HepG2 (cell line): Measurements from ENCODE around the gene FABP1. TPM values are rescaled to one million over a fixed set of nuclear protein-coding genes. Genes with fewer than 3 reads are reported as not detected.

ENCODE experiments used
- AHR ChIP-seq: IDR thresholded peaks from 2 replicates; pipeline ENCODE4 v1.6.1; 2018; ENCODE audit warnings: missing genetic modification reagents, missing compliant biosample characterization
- ATF7-NPFF ChIP-seq: sonication (generic); formaldehyde crosslinking; IDR thresholded peaks from 2 replicates; pipeline ENCODE4 v1.8.1; 2023; ENCODE audit warnings: mild to moderate bottlenecking, low read depth, missing genetic modification reagents, moderate library complexity
- BCL6 ChIP-seq: IDR thresholded peaks from 2 replicates; pipeline ENCODE4 v1.6.1; 2016; ENCODE audit warnings: missing genetic modification reagents, missing compliant biosample characterization
- ELF3 ChIP-seq: IDR thresholded peaks from 2 replicates; pipeline ENCODE4 v1.6.1; 2016; ENCODE audit warnings: missing genetic modification reagents, missing compliant biosample characterization
- ELF4 ChIP-seq: sonication (generic); formaldehyde crosslinking; IDR thresholded peaks from 2 replicates; pipeline ENCODE4 v1.5.0; 2020; ENCODE audit warnings: missing genetic modification reagents, mild to moderate bottlenecking, moderate library complexity, borderline replicate concordance
- JUNB ChIP-seq: sonication (generic); formaldehyde crosslinking; IDR thresholded peaks from 2 replicates; pipeline ENCODE4 v1.8.0; 2022; ENCODE audit warnings: missing genetic modification reagents, mild to moderate bottlenecking, borderline replicate concordance
- KAT8 ChIP-seq: IDR thresholded peaks from 2 replicates; pipeline ENCODE4 v1.6.1; 2016; ENCODE audit warnings: missing genetic modification reagents, missing compliant biosample characterization
- KDM5B ChIP-seq: sonication (generic); formaldehyde crosslinking; IDR thresholded peaks from 2 replicates; pipeline ENCODE4 v1.4.0; 2020; ENCODE audit warnings: missing genetic modification reagents, mild to moderate bottlenecking, borderline replicate concordance
- NCOA2 ChIP-seq: sonication (generic); formaldehyde crosslinking; IDR thresholded peaks from 2 replicates; pipeline ENCODE4 v1.8.0; 2022; ENCODE audit warnings: inconsistent platforms
- NFIB ChIP-seq: sonication (generic); formaldehyde crosslinking; IDR thresholded peaks from 2 replicates; pipeline ENCODE4 v1.9.0; 2021; ENCODE audit warnings: missing genetic modification reagents, mild to moderate bottlenecking, borderline replicate concordance
- NFKBIZ ChIP-seq: IDR thresholded peaks from 2 replicates; pipeline ENCODE4 v1.6.1; 2018; ENCODE audit warnings: missing genetic modification reagents, missing compliant biosample characterization
- ONECUT2 ChIP-seq: sonication (generic); formaldehyde crosslinking; IDR thresholded peaks from 2 replicates; pipeline ENCODE4 v1.4.0; 2020; ENCODE audit warnings: missing genetic modification reagents
- ZBTB7A ChIP-seq: sonication (generic); formaldehyde crosslinking; IDR thresholded peaks from 2 replicates; pipeline ENCODE4 v1.8.0; 2022; ENCODE audit warnings: mild to moderate bottlenecking, missing genetic modification reagents
- ZC3H4 ChIP-seq: sonication (generic); formaldehyde crosslinking; IDR thresholded peaks from 2 replicates; pipeline ENCODE4 v1.4.0; 2020; ENCODE audit warnings: missing genetic modification reagents, borderline replicate concordance
- ZFP36L1 ChIP-seq: sonication (generic); formaldehyde crosslinking; IDR thresholded peaks from 2 replicates; pipeline ENCODE4 v1.8.0; 2022; ENCODE audit warnings: mild to moderate bottlenecking, missing genetic modification reagents, moderate library complexity
- ZIK1 ChIP-seq: sonication (generic); formaldehyde crosslinking; IDR thresholded peaks from 2 replicates; pipeline ENCODE4 v1.5.0; 2020; ENCODE audit warnings: mild to moderate bottlenecking, low read depth, missing genetic modification reagents, borderline replicate concordance
- ZMYM2 ChIP-seq: sonication (generic); formaldehyde crosslinking; IDR thresholded peaks from 2 replicates; pipeline ENCODE4 v1.8.0; 2022; ENCODE audit warnings: mild to moderate bottlenecking, missing genetic modification reagents
- ZNF563 ChIP-seq: sonication (generic); formaldehyde crosslinking; IDR thresholded peaks from 2 replicates; pipeline ENCODE4 v1.8.0; 2022; ENCODE audit warnings: mild to moderate bottlenecking, moderate library complexity, missing genetic modification reagents
- ZNF572 ChIP-seq: sonication (generic); formaldehyde crosslinking; IDR thresholded peaks from 2 replicates; pipeline ENCODE4 v1.5.1; 2020; ENCODE audit warnings: mild to moderate bottlenecking, missing genetic modification reagents
- ZNF619 ChIP-seq: sonication (generic); formaldehyde crosslinking; IDR thresholded peaks from 2 replicates; pipeline ENCODE4 v1.4.0; 2020; ENCODE audit warnings: mild to moderate bottlenecking, missing genetic modification reagents
- ZSCAN29 ChIP-seq: sonication (generic); formaldehyde crosslinking; conservative IDR thresholded peaks from 2 replicates; pipeline ENCODE4 v1.4.0; 2020; ENCODE audit warnings: mild to moderate bottlenecking, missing genetic modification reagents
- polyA plus RNA-seq, 8 experiments: library from polyadenylated mRNA; depleted of rRNA in 3 of 8; stranded (reverse) in 7 of 8; unstranded in 1 of 8; fragments of >200 nt; fragmentation: Illumina TruSeq in 4 of 8; extraction: Trizol in 4 of 8; gene quantifications; 2 replicates each; pipeline versions ENCODE4 v1.2.1 to v1.2.3, GENCODE V29; 2011 to 2016; ENCODE audit warnings: low read depth in 4 of 8, missing spikeins in 1 of 8, mixed read lengths in 1 of 8; ENCODE audit not compliant: insufficient read depth in 1 of 8
- total RNA-seq, 5 experiments: library from RNA; depleted of rRNA; stranded (reverse); fragments of >200 nt; fragmentation: Illumina TruSeq; extraction: Trizol; gene quantifications; 2 replicates each; pipeline ENCODE4 v1.2.3, GENCODE V29; 2016; ENCODE audit warnings: low read depth in 1 of 5
- TF ChIP-seq, protein P1 (sequence below): sonication (generic); formaldehyde crosslinking; IDR thresholded peaks from 2 replicates; pipeline ENCODE4 v1.4.0; 2020; ENCODE audit warnings: mild to moderate bottlenecking, missing genetic modification reagents, borderline replicate concordance

Gene FABP1
- total and polyA plus RNA-seq, 2 of the 13 experiments (the other 11 are each of a cell fraction or from before 2014, with no cell fraction given): 644 to 1,608 TPM

DNA sequence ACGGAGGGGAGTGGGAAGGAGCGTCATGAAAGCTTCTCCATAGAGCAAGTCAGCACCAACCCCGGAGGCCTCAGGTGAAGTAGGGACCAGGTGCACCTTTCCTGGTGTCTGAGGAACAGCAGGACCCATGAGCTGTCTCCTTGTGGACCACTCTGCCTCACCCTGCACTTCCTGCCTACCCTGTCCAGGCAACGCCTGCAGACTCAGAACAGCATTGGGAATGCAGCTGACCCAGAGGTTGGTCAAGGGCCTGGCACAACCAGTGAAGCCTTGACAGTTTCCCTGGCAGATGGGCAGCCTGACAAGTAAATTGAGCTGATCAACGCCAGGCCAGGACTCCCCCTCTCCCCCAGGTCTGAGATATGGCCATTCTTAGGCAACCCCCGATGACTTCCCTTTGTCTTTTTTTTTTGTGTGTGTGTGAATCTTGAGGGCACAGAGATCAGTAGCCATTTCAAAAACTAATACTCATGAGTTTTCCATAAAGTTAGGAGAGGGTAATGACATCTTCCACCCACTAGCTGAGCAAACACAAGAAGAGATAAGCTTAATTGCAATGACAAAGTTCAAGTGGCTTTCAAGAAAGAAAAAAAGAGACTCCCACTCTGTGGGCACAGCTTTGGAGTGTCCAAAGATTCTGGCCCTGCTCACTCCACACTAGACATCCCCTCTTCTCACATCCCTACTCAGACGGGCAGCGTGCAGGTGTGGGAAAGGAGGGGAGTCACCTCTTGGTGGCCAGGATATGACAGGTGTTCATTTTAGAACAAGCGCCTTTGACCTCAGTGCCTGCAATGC, 3.5 kb upstream of the FABP1 start (continued):
- TF ChIP-seq ZIK1 (CRISPR knock-in tag) (no peak), ATF7-NPFF (CRISPR knock-in tag) (no peak), ZSCAN29 (CRISPR knock-in tag) (0 out of 2 replicates have a peak, but pooled peaks have one; percentile 14), AHR (CRISPR knock-in tag) (no peak), ZFP36L1 (CRISPR knock-in tag) (no peak), NFIB (CRISPR knock-in tag) (no peak), ZNF572 (CRISPR knock-in tag) (0 out of 2 replicates have a peak, but pooled peaks have one; percentile 33), JUNB (CRISPR knock-in tag) (no peak), ZBTB7A (CRISPR knock-in tag) (0 out of 2 replicates have a peak, but pooled peaks have one; percentile 29), ELF4 (no peak), KAT8 (CRISPR knock-in tag) (peak; percentile 35; the same call in 1 of the 2 replicates), KDM5B (CRISPR knock-in tag) (peak; percentile 39; the same call in 1 of the 2 replicates), BCL6 (CRISPR knock-in tag) (peak; percentile 86), NFKBIZ (no peak), ZNF619 (CRISPR knock-in tag) (no peak), ONECUT2 (CRISPR knock-in tag) (0 out of 2 replicates have a peak, but pooled peaks have one; percentile 51), ZC3H4 (CRISPR knock-in tag) (no peak), ZNF563 (CRISPR knock-in tag) (no peak), ZMYM2 (peak; percentile 63), NCOA2 (CRISPR knock-in tag) (peak; percentile 78), ELF3 (CRISPR knock-in tag) (no peak)
- TF ChIP-seq, protein P1, sequence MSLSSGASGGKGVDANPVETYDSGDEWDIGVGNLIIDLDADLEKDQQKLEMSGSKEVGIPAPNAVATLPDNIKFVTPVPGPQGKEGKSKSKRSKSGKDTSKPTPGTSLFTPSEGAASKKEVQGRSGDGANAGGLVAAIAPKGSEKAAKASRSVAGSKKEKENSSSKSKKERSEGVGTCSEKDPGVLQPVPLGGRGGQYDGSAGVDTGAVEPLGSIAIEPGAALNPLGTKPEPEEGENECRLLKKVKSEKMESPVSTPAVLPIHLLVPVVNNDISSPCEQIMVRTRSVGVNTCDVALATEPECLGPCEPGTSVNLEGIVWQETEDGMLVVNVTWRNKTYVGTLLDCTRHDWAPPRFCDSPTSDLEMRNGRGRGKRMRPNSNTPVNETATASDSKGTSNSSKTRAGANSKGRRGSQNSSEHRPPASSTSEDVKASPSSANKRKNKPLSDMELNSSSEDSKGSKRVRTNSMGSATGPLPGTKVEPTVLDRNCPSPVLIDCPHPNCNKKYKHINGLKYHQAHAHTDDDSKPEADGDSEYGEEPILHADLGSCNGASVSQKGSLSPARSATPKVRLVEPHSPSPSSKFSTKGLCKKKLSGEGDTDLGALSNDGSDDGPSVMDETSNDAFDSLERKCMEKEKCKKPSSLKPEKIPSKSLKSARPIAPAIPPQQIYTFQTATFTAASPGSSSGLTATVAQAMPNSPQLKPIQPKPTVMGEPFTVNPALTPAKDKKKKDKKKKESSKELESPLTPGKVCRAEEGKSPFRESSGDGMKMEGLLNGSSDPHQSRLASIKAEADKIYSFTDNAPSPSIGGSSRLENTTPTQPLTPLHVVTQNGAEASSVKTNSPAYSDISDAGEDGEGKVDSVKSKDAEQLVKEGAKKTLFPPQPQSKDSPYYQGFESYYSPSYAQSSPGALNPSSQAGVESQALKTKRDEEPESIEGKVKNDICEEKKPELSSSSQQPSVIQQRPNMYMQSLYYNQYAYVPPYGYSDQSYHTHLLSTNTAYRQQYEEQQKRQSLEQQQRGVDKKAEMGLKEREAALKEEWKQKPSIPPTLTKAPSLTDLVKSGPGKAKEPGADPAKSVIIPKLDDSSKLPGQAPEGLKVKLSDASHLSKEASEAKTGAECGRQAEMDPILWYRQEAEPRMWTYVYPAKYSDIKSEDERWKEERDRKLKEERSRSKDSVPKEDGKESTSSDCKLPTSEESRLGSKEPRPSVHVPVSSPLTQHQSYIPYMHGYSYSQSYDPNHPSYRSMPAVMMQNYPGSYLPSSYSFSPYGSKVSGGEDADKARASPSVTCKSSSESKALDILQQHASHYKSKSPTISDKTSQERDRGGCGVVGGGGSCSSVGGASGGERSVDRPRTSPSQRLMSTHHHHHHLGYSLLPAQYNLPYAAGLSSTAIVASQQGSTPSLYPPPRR (CRISPR knock-in tag): peak; percentile 88
